ENCODE data around the gene B4GALT6. TPM values are rescaled to one million over a fixed set of nuclear protein-coding genes. Genes with fewer than 3 reads are reported as not detected.
A peak's percentile ranks its signal among the peaks of the same experiment; 100 is the strongest.

B4GALT6 gene
- total and polyA plus RNA-seq, 10 of the 15 experiments (the other 5 are each of a cell fraction or from before 2014, with no cell fraction given): 11.9 to 47.4 (median 18.0) TPM

DNA sequence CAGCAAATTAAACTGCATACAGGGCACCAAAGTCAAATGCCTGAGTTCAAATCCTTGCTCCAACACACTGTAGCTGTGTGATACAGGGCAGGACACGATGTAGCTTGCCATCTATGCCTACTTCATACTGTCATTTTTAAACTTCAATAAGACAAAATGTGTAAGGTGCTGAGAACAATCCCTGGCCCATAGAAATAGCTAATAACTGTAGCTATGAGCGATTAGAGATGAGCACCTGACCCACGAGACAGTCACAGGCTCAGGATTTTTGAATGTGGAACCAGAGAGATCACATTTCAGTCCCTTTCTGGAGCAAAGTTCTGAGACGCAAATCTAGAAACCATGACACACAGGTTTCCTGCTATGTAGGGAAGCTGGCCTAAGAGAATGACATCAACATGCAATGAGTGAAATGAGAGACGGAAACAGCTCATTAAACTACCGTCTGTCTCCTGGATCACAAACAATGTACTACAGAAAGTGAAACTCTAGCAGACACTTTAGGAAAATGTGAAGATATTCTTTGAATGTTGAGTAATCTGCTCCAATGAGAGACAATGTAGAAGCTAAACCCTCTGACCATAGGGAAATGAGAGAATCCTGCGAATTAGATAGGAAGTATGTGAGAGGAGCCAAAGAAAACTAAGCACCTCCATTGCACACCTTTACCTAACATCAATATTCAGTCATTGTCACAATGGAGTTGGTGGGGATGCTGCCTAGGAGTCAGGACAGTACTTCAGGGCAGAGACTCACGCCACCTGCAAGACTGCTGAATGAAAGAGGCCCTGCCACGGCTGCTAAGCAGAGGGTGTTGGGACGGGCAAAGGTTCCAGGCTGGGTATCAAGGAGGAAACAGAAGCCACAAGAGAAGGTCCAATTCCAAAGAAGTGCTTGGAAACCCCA lies 25.5 kb downstream of the B4GALT6 start (continued):
- TF ChIP-seq, protein P1, sequence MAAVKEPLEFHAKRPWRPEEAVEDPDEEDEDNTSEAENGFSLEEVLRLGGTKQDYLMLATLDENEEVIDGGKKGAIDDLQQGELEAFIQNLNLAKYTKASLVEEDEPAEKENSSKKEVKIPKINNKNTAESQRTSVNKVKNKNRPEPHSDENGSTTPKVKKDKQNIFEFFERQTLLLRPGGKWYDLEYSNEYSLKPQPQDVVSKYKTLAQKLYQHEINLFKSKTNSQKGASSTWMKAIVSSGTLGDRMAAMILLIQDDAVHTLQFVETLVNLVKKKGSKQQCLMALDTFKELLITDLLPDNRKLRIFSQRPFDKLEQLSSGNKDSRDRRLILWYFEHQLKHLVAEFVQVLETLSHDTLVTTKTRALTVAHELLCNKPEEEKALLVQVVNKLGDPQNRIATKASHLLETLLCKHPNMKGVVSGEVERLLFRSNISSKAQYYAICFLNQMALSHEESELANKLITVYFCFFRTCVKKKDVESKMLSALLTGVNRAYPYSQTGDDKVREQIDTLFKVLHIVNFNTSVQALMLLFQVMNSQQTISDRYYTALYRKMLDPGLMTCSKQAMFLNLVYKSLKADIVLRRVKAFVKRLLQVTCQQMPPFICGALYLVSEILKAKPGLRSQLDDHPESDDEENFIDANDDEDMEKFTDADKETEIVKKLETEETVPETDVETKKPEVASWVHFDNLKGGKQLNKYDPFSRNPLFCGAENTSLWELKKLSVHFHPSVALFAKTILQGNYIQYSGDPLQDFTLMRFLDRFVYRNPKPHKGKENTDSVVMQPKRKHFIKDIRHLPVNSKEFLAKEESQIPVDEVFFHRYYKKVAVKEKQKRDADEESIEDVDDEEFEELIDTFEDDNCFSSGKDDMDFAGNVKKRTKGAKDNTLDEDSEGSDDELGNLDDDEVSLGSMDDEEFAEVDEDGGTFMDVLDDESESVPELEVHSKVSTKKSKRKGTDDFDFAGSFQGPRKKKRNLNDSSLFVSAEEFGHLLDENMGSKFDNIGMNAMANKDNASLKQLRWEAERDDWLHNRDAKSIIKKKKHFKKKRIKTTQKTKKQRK (IDR thresholded peaks at IDR 0.05; ENCODE audit: low read depth, low read length): no peak
- TF ChIP-seq SMARCA5 (IDR thresholded peaks at IDR 0.05): peak; percentile 95
- no peak for TF ChIP-seq SP1 (IDR thresholded peaks at IDR 0.05; ENCODE audit: low read depth, low read length)
- no peak for TF ChIP-seq MYC (IDR thresholded peaks at IDR 0.05; ENCODE audit: insufficient read depth, insufficient read length, insufficient replicate concordance, low read length, severe bottlenecking)
- no peak for TF ChIP-seq KAT2A (conservative IDR thresholded peaks at IDR 0.05; ENCODE audit: control insufficient read depth, low read depth, low read length)
- TF ChIP-seq, protein P2, sequence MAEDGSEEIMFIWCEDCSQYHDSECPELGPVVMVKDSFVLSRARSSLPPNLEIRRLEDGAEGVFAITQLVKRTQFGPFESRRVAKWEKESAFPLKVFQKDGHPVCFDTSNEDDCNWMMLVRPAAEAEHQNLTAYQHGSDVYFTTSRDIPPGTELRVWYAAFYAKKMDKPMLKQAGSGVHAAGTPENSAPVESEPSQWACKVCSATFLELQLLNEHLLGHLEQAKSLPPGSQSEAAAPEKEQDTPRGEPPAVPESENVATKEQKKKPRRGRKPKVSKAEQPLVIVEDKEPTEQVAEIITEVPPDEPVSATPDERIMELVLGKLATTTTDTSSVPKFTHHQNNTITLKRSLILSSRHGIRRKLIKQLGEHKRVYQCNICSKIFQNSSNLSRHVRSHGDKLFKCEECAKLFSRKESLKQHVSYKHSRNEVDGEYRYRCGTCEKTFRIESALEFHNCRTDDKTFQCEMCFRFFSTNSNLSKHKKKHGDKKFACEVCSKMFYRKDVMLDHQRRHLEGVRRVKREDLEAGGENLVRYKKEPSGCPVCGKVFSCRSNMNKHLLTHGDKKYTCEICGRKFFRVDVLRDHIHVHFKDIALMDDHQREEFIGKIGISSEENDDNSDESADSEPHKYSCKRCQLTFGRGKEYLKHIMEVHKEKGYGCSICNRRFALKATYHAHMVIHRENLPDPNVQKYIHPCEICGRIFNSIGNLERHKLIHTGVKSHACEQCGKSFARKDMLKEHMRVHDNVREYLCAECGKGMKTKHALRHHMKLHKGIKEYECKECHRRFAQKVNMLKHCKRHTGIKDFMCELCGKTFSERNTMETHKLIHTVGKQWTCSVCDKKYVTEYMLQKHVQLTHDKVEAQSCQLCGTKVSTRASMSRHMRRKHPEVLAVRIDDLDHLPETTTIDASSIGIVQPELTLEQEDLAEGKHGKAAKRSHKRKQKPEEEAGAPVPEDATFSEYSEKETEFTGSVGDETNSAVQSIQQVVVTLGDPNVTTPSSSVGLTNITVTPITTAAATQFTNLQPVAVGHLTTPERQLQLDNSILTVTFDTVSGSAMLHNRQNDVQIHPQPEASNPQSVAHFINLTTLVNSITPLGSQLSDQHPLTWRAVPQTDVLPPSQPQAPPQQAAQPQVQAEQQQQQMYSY (CRISPR knock-in tag; IDR thresholded peaks at IDR 0.05): no peak
- TF ChIP-seq EZH2 (IDR thresholded peaks at IDR 0.05; ENCODE audit: borderline replicate concordance, control insufficient read depth, low read depth, low read length): no peak
- TF ChIP-seq, protein P3, sequence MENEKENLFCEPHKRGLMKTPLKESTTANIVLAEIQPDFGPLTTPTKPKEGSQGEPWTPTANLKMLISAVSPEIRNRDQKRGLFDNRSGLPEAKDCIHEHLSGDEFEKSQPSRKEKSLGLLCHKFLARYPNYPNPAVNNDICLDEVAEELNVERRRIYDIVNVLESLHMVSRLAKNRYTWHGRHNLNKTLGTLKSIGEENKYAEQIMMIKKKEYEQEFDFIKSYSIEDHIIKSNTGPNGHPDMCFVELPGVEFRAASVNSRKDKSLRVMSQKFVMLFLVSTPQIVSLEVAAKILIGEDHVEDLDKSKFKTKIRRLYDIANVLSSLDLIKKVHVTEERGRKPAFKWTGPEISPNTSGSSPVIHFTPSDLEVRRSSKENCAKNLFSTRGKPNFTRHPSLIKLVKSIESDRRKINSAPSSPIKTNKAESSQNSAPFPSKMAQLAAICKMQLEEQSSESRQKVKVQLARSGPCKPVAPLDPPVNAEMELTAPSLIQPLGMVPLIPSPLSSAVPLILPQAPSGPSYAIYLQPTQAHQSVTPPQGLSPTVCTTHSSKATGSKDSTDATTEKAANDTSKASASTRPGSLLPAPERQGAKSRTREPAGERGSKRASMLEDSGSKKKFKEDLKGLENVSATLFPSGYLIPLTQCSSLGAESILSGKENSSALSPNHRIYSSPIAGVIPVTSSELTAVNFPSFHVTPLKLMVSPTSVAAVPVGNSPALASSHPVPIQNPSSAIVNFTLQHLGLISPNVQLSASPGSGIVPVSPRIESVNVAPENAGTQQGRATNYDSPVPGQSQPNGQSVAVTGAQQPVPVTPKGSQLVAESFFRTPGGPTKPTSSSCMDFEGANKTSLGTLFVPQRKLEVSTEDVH (IDR thresholded peaks at IDR 0.05; ENCODE audit: low read depth, partially characterized antibody): no peak
- TF ChIP-seq, protein P4, sequence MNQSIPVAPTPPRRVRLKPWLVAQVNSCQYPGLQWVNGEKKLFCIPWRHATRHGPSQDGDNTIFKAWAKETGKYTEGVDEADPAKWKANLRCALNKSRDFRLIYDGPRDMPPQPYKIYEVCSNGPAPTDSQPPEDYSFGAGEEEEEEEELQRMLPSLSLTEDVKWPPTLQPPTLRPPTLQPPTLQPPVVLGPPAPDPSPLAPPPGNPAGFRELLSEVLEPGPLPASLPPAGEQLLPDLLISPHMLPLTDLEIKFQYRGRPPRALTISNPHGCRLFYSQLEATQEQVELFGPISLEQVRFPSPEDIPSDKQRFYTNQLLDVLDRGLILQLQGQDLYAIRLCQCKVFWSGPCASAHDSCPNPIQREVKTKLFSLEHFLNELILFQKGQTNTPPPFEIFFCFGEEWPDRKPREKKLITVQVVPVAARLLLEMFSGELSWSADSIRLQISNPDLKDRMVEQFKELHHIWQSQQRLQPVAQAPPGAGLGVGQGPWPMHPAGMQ (IDR thresholded peaks at IDR 0.05; ENCODE audit: borderline replicate concordance): no peak
- no peak for TF ChIP-seq RB1 (IDR thresholded peaks at IDR 0.05; ENCODE audit: borderline replicate concordance)
